D721Med (cell line): ENCODE results near the gene UNC5C.

Experiments used
- DNase-seq: peaks from one replicate; pipeline ENCODE4 v3.0.0; 2011; ENCODE audit warnings: low spot score; ENCODE audit not compliant: insufficient read length
- FAIRE-seq: peaks from 2 replicates; lab custom pipeline; 2011; peaks lifted over from hg19 to GRCh38; lab: Jason Lieb, UNC
- CTCF ChIP-seq: IDR thresholded peaks from 2 replicates; pipeline ENCODE4 v1.5.1; 2012; ENCODE audit warnings: mild to moderate bottlenecking, control low read depth; ENCODE audit not compliant: insufficient read depth; ENCODE audit errors: missing control alignments

UNC5C gene

DNA sequence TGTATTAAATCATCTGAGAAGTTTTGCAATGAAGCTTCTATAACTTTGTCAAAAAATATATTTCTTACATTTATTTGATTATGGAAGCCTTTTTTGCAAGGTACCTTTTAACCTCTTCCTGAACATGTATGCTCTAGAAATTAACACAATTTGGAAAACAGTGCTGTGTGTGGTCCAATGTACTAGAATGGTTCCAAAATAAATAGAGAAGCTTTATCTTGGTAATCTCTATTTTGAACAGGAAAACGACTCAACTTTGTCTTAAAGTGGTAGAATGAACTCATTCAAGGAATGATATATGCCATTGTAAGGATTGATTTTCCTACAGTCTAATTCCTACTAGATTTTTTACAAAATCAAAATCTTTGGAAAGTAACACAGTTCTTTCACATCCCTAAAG, 248.5 kb downstream of the UNC5C start:
- DNase-seq (no peak), FAIRE-seq (no peak)
- TF ChIP-seq CTCF = no peak

DNA sequence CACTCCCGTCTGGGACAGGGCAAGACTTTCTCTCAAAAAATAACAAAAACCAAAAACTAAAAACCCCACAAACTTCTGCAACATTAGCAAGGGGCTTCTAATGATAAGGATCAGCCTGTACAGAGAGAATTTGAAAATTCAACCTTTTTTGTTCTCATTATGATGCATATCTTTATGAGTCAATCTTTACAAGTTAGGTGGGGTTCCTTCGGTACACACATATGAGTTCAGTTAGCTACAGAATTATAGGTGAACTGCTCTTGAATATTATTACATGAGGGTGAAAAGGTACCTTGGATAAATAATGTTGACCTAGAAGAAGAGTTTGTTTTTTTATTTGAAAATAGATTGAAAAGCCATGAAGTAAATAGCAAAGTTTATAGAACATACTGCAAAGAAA, 252.7 kb downstream of the UNC5C start:
- no peak for FAIRE-seq
- no peak for DNase-seq
- no peak for TF ChIP-seq CTCF

DNA sequence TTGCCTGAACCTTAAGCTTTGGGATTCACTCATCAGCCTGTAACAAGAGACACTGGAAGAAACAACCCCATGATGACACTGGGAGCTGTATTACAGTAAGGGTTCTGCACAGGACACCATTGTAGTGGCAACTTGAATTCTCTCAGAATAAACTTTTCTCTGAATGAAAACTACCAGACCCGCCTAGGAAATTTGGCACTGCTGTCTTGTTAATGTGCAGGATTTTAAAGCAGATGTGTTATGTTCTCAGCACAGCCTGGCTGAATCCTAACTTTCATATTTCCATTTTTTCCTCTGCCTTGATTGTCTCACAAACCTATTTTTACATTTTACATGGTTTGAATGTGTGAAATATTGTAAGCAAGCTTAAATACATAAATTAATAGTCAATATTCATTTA, 253.6 kb downstream of the UNC5C start:
- FAIRE-seq (peak; percentile 29), DNase-seq (no peak)
- no peak for TF ChIP-seq CTCF

GRCh38 chr4:95294321-95294720, 254.5 kb downstream of the UNC5C start:
- TF ChIP-seq CTCF = no peak
- DNase-seq (no peak), FAIRE-seq (peak; percentile 91)

- no peak for DNase-seq
- FAIRE-seq = no peak
Observed at GRCh38 chr4:95293014-95293413, 255.8 kb downstream of the UNC5C start.

GRCh38 chr4:95290702-95291101, 258.1 kb downstream of the UNC5C start:
- DNase-seq = no peak
- FAIRE-seq = peak; percentile 38
- TF ChIP-seq CTCF = no peak

More at GRCh38 chr4:95293014-95293413, 255.8 kb downstream of the UNC5C start:
- TF ChIP-seq CTCF = no peak

GRCh38 chr4:95289028-95289634, 259.6 kb downstream of the UNC5C start:
- DNase-seq = no peak
- FAIRE-seq = no peak
- no peak for TF ChIP-seq CTCF
